T follicular helper cell (primary cell): ENCODE results near the gene SCN8A.
"Not testable (repeated sequence)": the region's sequence is repeated elsewhere in the genome, so short reads cannot be mapped to it uniquely, and the experiment has no call there.

ENCODE experiments used
- DNase-seq: peaks from one replicate; pipeline ENCODE4 v3.0.0-alpha.2; 2020; ENCODE audit warnings: low read depth

The SCN8A gene

GRCh38 chr12:51815571-51815970, 224.5 kb downstream of the SCN8A start:
- no peak for DNase-seq

- no peak for DNase-seq
Measured at GRCh38 chr12:51817027-51817953, 226.3 kb downstream of the SCN8A start.

DNA sequence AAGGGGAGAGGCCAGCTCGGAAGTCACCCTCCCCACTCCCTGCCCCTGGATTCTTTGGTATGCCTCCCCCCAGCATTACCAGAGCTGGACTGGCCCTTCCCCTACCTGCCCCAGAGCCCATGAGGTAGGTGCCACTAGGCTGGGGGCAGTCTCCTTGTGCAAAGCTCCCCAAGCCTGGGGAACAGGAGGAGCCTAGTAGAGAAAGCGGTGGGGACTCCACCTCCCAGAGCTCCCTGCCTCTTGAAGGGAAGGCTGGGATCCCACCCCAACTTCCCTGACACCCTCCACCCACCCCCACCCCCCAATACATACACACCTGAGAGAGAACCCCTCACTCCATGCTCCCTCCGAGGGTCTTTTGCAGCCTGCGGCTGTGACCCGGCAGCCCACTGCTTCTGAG, 227.1 kb downstream of the SCN8A start:
- DNase-seq, result no peak

DNA sequence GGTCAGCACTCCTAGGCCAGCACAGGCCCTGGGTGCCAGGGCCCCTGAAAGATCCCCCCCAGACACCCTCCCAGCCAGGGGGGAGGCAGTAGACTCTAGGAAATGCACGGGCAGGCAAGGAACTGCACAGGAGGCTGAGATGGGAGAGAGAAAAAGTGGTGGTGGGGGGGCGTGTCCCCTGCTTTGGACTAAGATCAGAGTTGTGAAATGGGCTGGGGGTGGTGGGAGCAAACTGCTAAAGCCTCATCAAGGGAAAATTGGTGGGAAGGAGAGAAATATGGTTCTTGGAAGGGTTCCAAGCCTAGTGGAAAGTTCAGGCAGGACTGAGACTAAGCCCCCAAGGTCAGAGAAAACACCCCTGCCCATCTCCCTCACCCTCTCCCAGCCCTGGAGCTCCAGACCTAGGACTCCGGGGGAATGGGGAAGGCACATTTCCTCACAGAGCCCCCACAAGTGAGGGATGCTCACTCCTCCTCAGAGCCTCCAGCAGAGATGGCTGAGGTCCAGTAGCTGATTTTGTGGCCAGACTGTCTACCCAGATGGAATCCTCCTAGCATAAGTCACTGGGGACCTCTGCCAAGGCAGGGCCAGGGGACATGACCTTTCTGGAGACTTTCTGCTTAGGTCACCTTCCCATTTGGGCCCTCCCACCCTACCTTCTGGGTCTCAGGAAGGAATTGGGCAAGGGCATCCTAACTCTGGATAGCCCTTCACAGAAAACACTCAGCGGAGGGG, 227.7 kb downstream of the SCN8A start:
- no peak for DNase-seq

DNA sequence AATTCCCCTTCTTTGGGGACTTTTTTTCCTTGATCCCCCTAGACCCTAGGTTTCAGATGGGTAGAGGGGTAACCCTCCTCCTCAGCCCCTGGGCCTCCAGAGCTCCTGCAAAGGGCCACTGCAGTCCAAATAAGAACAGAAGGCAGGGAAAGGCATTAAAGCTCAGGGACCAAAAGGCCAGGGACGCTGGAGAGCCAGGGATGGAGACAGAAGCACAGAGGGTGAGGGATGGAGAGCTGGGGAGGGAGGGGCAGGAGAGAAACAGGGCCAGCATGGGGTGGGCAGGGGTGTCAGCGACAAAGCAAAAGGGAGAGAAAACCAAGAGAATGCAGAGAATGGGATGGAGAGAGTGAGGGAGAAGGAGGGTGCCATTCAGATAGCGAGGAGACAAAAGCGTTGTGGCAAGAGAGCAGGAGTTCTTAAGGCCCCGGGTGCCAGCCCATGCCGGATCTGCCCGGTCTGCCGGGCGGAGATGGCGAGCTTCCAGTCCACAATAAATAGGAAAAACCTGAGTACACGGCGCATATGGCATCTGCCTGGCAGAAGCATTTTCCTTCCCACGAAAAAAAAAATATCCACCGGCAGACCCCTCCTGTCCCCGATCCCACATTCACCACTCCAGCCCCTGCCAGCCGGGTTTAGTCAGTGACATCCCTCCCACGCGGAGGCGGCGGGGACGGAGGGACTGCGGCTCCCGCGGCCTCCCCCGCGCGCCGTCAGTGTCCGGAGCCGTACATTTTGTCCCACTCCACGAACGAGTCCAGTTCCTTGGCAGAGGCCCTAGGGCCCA, 228.9 kb downstream of the SCN8A start:
- DNase-seq, result no peak

GRCh38 chr12:51820526-51821439, 229.8 kb downstream of the SCN8A start:
- peak; percentile 67 for DNase-seq

DNA sequence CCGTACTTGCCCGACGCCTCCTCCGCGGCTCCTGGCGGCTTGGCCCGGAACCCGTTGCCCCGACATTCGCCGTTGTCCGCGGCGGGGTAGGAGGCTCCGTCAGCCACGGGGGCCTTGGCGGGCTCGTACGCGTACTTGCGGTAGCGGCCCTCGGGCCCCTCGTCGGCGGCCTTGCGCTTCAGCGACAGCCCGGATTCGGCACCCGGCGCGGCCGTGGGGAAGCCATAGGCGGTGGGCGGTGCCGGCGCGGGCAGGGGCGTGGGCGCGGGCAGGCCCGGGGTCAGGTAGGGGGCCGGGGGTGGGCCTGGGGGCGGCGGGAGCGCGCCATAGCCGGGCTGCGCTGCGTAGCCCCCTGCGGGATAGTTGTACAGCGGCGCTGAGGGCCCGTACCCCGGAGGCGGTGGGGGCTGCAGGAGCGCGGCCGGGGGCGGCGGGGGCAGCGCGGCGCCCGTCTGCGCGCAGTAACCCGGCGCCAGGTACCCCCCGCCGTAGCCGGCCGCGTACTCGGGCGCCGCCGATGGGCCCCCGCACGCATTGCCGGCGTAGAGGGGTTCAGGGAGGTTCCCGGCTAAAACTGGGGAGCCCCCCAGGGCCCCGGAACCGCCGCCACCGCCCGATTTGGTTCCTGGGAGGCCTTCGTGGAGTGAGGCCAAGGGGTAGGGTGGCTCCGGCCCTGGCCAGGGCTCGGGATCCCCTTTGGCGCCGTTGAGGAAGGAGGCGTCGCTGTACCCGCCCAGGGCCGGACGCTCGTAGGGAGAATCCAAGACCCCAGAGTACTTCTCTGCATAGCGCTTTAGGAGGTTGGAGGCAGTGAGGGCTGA, 230.6 kb downstream of the SCN8A start:
- peak; percentile 14 for DNase-seq

DNA sequence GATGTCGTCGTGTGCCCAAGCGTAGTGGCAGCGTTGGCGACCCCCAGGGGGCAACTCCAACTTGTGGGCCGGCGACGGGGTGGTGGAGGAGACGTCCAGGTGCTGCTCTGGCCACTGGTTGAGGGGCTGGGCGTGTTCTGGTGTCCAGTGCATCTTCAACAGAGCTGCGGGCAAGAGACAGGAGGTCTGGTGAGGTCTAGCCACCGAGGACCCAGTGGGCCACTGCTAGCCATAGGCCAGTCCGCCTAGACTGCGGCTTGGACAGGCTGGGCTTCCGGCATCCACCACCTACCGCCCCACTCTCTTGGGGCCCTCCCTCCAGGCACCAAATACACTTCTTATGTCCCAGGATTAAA, 231.2 kb downstream of the SCN8A start:
- no peak for DNase-seq

DNA sequence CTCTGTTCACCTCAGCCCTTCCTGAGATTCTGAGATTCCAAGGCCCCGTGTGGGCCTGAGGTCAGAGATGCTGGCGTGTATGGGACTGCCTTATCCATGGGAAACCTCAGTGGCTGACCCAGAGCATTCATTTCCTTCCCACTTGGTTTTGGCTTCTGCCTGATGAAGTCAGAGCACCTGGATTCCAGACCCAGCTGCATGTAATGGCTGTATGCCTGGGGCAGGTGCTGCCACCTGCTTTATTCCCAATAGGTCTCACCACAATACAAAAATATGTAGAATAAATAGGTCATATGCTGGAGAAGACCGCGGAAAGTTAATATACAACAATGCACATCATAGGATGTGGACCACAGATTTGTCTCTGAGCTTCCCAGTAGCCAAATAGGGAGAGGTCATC, 231.9 kb downstream of the SCN8A start:
- DNase-seq, result no peak

- DNase-seq, result no peak
Measured at GRCh38 chr12:51823875-51824565, 233.0 kb downstream of the SCN8A start.

DNA sequence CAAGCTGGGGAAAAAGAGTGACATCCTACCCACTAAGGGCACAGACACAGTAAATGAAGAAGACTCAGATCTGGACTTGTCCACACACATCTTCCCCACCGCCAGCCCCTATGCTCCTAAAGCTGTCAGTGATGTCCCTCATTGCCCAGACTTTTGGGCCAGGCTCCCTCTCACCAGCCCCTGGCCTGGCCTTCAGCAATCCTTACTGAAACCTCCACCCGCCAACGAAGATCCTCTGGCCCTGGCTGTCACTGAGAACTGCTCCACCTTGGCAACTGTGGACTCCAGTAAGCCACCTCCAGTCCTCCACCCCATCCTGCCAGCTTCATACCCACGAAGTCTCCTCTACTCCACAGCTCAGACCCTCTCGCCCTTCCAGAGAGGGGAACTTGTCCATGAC, 234.2 kb downstream of the SCN8A start:
- no peak for DNase-seq

DNA sequence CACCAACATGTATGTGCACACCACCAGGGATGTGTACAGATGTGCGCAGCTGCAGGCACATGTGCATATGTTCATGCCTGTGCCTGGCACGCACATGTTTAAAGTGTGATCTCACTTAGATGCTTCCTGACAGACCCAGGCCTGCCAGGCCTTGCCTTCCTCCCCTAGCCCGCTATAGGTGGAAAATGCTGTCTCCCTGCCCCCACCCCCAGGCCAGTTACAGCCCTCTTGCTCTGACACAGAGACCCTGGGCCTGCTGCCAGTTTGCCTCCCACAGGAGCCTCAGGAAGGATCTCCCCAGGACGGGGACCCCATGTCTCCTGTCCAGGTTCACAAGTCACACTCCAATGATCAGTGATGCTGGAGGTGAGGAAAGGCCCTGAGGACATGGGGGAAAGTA, 235.8 kb downstream of the SCN8A start:
- no peak for DNase-seq

DNA sequence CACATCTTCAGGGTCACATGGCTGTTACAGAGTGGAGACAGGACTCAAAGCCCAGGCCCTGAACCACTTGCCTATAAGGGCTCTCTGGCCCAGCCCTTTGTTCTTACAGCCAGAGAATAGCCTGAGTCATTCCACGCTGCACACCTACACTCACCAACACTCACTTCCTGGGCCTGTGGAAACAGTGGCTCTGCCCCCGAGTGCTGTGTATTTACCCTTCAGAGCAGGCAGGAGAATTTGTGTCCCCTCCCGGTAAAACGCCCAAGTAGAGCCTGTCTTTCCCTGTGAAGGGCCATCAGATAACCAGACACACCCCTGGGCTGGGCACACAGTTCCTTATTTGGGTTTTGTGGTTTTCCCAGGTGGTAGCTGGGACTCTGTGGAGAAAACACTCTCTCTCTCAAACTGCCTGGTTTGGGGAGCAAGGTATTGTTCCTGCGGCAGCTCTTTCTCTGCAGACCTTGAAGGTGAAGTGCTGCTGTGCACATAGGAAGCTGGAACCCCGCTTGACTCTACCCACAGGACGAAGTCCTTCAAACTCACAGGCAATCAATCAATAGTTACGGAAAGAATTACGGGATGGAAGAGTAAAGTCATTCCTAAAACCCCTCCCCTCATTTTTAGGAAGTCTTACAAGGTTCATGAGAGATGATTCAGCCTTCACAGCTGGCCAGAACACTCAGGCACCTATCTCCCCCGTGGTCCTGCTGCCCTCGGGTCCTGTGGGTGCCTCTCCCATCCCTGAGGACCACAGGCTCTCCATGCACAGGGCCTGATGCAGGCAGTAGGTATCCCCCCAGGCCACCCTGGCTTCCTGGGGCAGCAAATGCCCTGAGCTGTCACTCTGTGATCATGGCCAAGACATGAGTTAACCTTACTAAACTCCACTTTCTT, 237.1 kb downstream of the SCN8A start:
- DNase-seq, result no peak

GRCh38 chr12:51829011-51829481, 238.0 kb downstream of the SCN8A start:
- DNase-seq, result no peak

DNA sequence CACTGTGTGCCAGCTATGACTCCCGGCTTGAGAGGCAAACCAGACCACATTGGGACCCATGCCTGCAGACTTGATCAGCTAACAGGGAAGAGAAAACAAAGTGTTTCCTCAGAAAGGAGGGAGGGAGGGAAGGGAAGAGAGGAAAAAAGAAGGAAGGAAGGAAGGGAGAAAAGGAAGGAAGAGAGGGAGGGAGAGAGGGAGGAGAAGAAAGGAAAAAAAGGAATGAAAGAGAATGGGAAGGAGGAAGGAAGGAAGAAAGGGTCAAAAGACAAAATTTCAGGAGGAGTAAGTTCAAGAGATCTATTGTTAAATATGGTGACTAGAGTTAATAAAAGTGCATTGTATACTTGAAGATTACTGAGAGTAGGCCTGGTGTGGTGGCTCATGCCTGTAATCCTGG, 238.6 kb downstream of the SCN8A start:
- no peak for DNase-seq

- not testable (repeated sequence) for DNase-seq
Measured at GRCh38 chr12:51831817-51832216, 240.8 kb downstream of the SCN8A start.

DNA sequence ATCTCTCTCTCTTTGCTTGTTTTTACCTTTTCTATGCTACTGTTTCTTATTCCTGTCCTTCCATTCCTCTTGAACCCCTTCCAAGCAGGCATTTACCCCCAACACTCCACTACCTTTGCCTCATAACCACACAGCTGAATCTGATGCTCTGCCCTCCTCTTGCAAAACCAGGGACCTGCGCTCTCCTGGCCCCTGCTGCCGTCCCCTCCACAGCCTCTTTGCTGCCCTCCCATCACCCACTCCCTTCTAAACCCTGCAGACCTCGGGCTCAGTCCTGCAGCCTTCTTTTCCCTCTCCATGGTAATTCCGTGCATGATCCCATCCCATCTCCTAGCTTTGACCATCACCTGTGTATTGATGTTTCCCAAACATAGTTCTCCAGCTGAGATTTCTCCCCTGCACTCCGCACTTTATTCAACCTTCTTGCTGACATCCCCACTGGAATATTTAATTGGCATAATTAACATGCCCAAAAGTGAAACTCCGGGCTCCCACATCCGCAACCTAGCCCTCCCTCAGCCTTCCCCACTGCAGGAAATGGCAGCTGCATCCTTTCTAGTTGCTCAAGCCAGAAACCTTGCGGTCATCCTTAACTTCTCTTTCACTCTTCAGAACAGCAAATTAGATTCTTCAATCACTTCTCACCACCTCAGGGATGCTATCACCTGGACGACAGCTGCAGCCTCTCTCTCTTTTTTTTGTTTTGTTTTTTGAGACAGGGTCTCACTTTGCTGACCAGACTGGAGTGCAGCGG, 241.5 kb downstream of the SCN8A start:
- no peak for DNase-seq
